Measurements from ENCODE around the gene GBP7. TPM values are rescaled to one million over a fixed set of nuclear protein-coding genes. Genes with fewer than 3 reads are reported as not detected.

GBP7 gene
- not detected in 5 replicates for total RNA-seq (2022; extraction: Qiagen RNA extraction; ENCODE audit: low read depth)

GRCh38 chr1:89175601-89176256, at the start of gene GBP7:
Gene GBP7 (minus strand): TSS chr1:89176003. CDS start chr1:89171935, 4,068 bp downstream.

GRCh38 chr1:89198491-89199072, 22.8 kb upstream of the GBP7 start, which contains the start of gene GBP4:
Gene GBP4 (minus strand): TSS chr1:89198942. CDS start chr1:89198834, 108 bp downstream.

GRCh38 chr1:89125913-89126580, 49.8 kb downstream of the GBP7 start, which contains the start of gene GBP2:
Gene GBP2 (minus strand): TSS chr1:89126114. CDS start chr1:89121966, 4,148 bp downstream.

Other genes with a start within 250 kb of the GBP7 start
- 6.7 to 8.6 TPM (median 7.5 TPM) in 5 replicates for gene KYAT3, start 183.4 kb downstream of the GBP7 start, total RNA-seq (2022; extraction: Qiagen RNA extraction; ENCODE audit: low read depth)
- 2.2 to 3.3 TPM (median 2.7 TPM) in 5 replicates for gene RBMXL1, start 183.4 kb downstream of the GBP7 start, total RNA-seq (2022; extraction: Qiagen RNA extraction; ENCODE audit: low read depth)
- 1.2 to 2.1 TPM (median 1.6 TPM) in 5 replicates for gene GBP3, start 153.1 kb downstream of the GBP7 start, total RNA-seq (2022; extraction: Qiagen RNA extraction; ENCODE audit: low read depth)
- gene GBP1, start 110.8 kb downstream of the GBP7 start, total RNA-seq (2022; extraction: Qiagen RNA extraction; ENCODE audit: low read depth) = 0.07 to 0.16 TPM (median 0.10 TPM) in 4 of 5 replicates, not detected in the other
- gene GBP2, start 49.9 kb downstream of the GBP7 start, total RNA-seq (2022; extraction: Qiagen RNA extraction; ENCODE audit: low read depth) = 0.61 to 1.1 TPM (median 1.0 TPM) in 5 replicates
- 0.02 to 0.05 TPM (median 0.02 TPM) in 3 of 5 replicates, not detected in the others for gene GBP4, start 22.9 kb upstream of the GBP7 start, total RNA-seq (2022; extraction: Qiagen RNA extraction; ENCODE audit: low read depth)
- 0.02 to 0.10 TPM (median 0.03 TPM) in 3 of 5 replicates, not detected in the others for gene GBP5, start 96.9 kb upstream of the GBP7 start, total RNA-seq (2022; extraction: Qiagen RNA extraction; ENCODE audit: low read depth)
- gene GBP6, start 188.1 kb upstream of the GBP7 start, total RNA-seq (2022; extraction: Qiagen RNA extraction; ENCODE audit: low read depth) = not detected in 5 replicates

Measured in A549 treated with DMSO at 1 μM for 4 hours (cell line).